Right atrium auricular region (tissue), 2 donors: ENCODE results near the gene PGLYRP1. TPM values are rescaled to one million over a fixed set of nuclear protein-coding genes. Genes with fewer than 3 reads are reported as not detected.
A peak's percentile ranks its signal among the peaks of the same experiment; 100 is the strongest.

Experiments
- DNase-seq: peaks from one replicate; pipeline ENCODE4 v3.0.0-alpha.2; 2019; ENCODE audit warnings: low spot score
- H3K27ac ChIP-seq, 2 donors: fragments of 200-600 bp; sonication (generic); 1 replicate in 1 of 2; 2 replicates in 1 of 2; pipeline ENCODE4 v1.5.1; 2016 to 2019
- H3K27me3 ChIP-seq, 2 donors: fragments of 200-600 bp; sonication (generic); one replicate each; pipeline versions ENCODE4 v1.5.1 to v1.6.0; 2017 to 2019
- H3K36me3 ChIP-seq: fragments of 200-600 bp; sonication (generic); one replicate; pipeline ENCODE4 v1.5.1; 2016
- H3K4me1 ChIP-seq, 2 donors: fragments of 200-600 bp; sonication (generic); one replicate each; pipeline versions ENCODE4 v1.5.1 to v1.6.0; 2017 to 2019
- H3K4me3 ChIP-seq, 2 donors: fragments of 200-600 bp; sonication (generic); 1 replicate in 1 of 2; 2 replicates in 1 of 2; pipeline ENCODE4 v1.5.1; 2017 to 2019; ENCODE audit warnings: mild to moderate bottlenecking in 1 of 2, moderate library complexity in 1 of 2
- H3K9me3 ChIP-seq, 2 donors: fragments of 200-600 bp; sonication (generic); one replicate each; pipeline ENCODE4 v1.5.1; 2019
- CTCF ChIP-seq, 2 donors: fragments of 200-600 bp; sonication (generic); IDR thresholded peaks; one replicate each; pipeline ENCODE4 v1.5.1; 2019; ENCODE audit warnings: antibody characterized with exemption in 2 of 2
- total RNA-seq, 2 donors: library from RNA; depleted of rRNA; stranded (reverse); fragments of >200 nt; gene quantifications; one replicate each; pipeline ENCODE4 v1.1.0, GENCODE V29; 2016

PGLYRP1 gene
- total RNA-seq, 2 donors from 2014 or later = not detected

DNA sequence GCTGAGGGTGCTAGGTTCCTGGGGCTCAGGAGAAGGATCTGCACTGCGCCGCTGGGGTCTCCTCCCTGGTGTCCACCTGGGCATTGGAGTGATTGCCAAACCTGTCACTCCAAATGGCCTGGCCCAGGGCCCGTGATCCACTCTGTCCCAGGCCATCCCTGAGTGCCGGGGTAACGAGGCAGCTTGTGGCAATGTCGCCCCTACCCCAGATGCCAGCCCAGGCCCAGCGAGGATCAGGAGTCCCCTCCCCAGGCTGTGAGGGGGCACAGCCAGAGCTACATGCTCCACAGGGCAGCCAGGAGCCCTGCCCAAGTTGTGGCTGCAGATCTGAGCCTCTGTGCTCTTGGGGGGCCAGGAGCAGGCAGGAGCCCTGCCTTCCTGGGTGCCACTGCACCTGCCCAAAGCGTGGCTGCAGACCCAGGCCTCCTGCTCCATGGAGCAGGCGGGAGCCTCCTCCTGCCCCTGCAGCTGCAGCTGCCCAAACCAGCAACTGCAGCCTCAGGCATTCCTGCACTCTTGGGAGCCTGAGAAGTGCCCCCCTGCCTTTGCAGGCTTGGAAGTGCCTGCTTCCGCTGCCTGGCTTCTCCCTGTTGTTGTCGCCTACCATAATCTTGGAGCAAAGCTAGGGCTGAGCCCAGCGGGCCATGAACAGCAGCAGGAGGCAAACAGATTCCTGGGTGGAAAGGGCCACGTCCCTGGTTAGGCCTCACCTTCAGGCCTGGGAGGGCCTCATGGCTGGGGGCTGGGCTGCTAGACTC, 13.3 kb upstream of the PGLYRP1 start:
- Histone ChIP-seq H3K9me3 (no peaks in the 10 kb centered on the region), H3K4me1 (no peaks in the 10 kb centered on the region), H3K27me3 (no peaks in the 10 kb centered on the region), H3K36me3 (no peaks in the 10 kb centered on the region), H3K27ac (no peak overlapping the region), H3K4me3 (no peak overlapping the region)
- TF ChIP-seq CTCF (IDR thresholded peaks at IDR 0.05) = no peak
- no peak for DNase-seq

- Histone ChIP-seq H3K27me3 (no peaks in the 10 kb centered on the region), H3K27ac (no peak overlapping the region), H3K36me3 (no peaks in the 10 kb centered on the region), H3K4me1 (no peaks in the 10 kb centered on the region), H3K9me3 (no peaks in the 10 kb centered on the region), H3K4me3 (no peak overlapping the region)
- no peak for DNase-seq
- no peak for TF ChIP-seq CTCF (IDR thresholded peaks at IDR 0.05)
Observed at GRCh38 chr19:46035546-46035945, 12.7 kb upstream of the PGLYRP1 start.

- no peaks in the 10 kb centered on the region for H3K27me3 ChIP-seq
- H3K27ac ChIP-seq = no peak overlapping the region
- no peak for TF ChIP-seq CTCF (IDR thresholded peaks at IDR 0.05)
Observed at GRCh38 chr19:46033401-46033800, 10.5 kb upstream of the PGLYRP1 start.

GRCh38 chr19:46032597-46033025, 9.8 kb upstream of the PGLYRP1 start:
- no peaks in the 10 kb centered on the region for H3K4me1 ChIP-seq
- no peak overlapping the region for H3K27ac ChIP-seq
- peak; percentile 1 for DNase-seq
- H3K36me3 ChIP-seq = no peaks in the 10 kb centered on the region
- no peak overlapping the region for H3K4me3 ChIP-seq
- peaks cover 0 to 3% of the 10 kb centered on the region in 2 donors for H3K27me3 ChIP-seq
- TF ChIP-seq CTCF (IDR thresholded peaks at IDR 0.05) = no peak
- no peaks in the 10 kb centered on the region for H3K9me3 ChIP-seq

More at GRCh38 chr19:46033401-46033800, 10.5 kb upstream of the PGLYRP1 start:
- Histone ChIP-seq H3K36me3 (no peaks in the 10 kb centered on the region), H3K9me3 (no peaks in the 10 kb centered on the region), H3K4me3 (no peak overlapping the region), H3K4me1 (no peaks in the 10 kb centered on the region)
- DNase-seq = peak; percentile 43

- no peaks in the 10 kb centered on the region for H3K9me3 ChIP-seq
- no peaks in the 10 kb centered on the region for H3K4me1 ChIP-seq
- TF ChIP-seq CTCF (IDR thresholded peaks at IDR 0.05) = no peak
- DNase-seq = peak; percentile 30
- H3K27ac ChIP-seq = no peak overlapping the region
- peaks cover 0 to 3% of the 10 kb centered on the region in 2 donors for H3K27me3 ChIP-seq
- no peaks in the 10 kb centered on the region for H3K36me3 ChIP-seq
- H3K4me3 ChIP-seq = no peak overlapping the region
Observed at GRCh38 chr19:46031781-46032596, 9.1 kb upstream of the PGLYRP1 start.
